Vagina (tissue), 2 donors: Measurements from ENCODE around the gene UBR3. TPM values are rescaled to one million over a fixed set of nuclear protein-coding genes. Genes with fewer than 3 reads are reported as not detected.
A peak's percentile ranks its signal among the peaks of the same experiment; 100 is the strongest.

Source experiments
- DNase-seq, 2 donors: peaks; one replicate each; pipeline ENCODE4 v3.0.0-alpha.2; 2017; ENCODE audit errors: extremely low spot score in 2 of 2
- H3K27ac ChIP-seq: fragments of 200-600 bp; sonication (generic); one replicate; pipeline ENCODE4 v1.5.1; 2019
- H3K27me3 ChIP-seq: fragments of 200-600 bp; sonication (generic); one replicate; pipeline ENCODE4 v1.5.1; 2019
- H3K36me3 ChIP-seq, 2 donors: fragments of 200-600 bp; sonication (generic); one replicate each; pipeline ENCODE4 v1.5.1; 2017 to 2019
- H3K4me1 ChIP-seq: fragments of 200-600 bp; sonication (generic); one replicate; pipeline ENCODE4 v1.5.1; 2019
- H3K4me3 ChIP-seq, 2 donors: fragments of 200-600 bp; sonication (generic); 1 replicate in 1 of 2; 2 replicates in 1 of 2; pipeline ENCODE4 v1.5.1; 2016 to 2019
- H3K9me3 ChIP-seq: fragments of 200-600 bp; sonication (generic); one replicate; pipeline ENCODE4 v1.5.1; 2019
- POLR2A ChIP-seq, 2 donors: fragments of 450-650 bp; IDR thresholded peaks; one replicate each; pipeline ENCODE4 v1.6.1; 2017; ENCODE audit warnings: antibody characterized with exemption in 2 of 2, mild to moderate bottlenecking in 2 of 2, moderate library complexity in 2 of 2
- POLR2AphosphoS5 ChIP-seq, 2 donors: sonication (generic); formaldehyde crosslinking; IDR thresholded peaks; one replicate each; pipeline ENCODE4 v1.9.0; 2017; ENCODE audit warnings: antibody characterized with exemption in 2 of 2, mild to moderate bottlenecking in 2 of 2, low read depth in 1 of 2; ENCODE audit not compliant: insufficient read depth in 1 of 2
- intact Hi-C: fragments of 100-400 bp; cut with DNase I; formaldehyde crosslinking; loops from one replicate; pipeline ENCODE4 v1.15.1; 2023
- total RNA-seq: library from RNA; depleted of rRNA; stranded (reverse); fragments of >200 nt; gene quantifications from one replicate; pipeline ENCODE4 v1.2.3, GENCODE V29; 2016
- TF ChIP-seq, protein P1 (sequence below), 3 experiments: fragments of 450-650 bp in 2 of 3; fragments of 200-600 bp in 1 of 3; sonication (generic) in 1 of 3; IDR thresholded peaks; one replicate each; pipeline ENCODE4 v1.5.1; 2017 to 2019; ENCODE audit warnings: antibody characterized with exemption in 3 of 3, mild to moderate bottlenecking in 2 of 3, moderate library complexity in 2 of 3

Gene UBR3
- total RNA-seq, 1 donor from 2014 or later, result 59.2 TPM

DNA sequence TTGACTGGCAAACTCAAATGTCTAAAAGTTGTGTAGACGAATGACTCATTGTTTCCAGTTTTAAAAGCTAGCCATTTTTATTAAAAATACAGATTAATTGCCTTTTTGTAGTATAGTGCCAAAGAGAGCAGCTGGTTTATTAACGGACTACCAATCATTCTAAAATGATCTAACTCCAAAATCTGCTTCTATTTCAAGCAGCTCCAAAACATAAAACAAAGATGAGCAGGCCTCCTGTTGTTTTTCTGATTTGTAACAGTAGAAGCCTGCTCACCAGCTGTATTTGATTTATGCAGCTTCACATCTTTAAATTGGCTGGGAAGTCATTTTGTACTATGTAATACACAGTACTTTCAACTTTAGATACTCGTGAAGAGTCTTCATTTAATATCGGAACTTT is 171.8 kb downstream of the UBR3 start:
- no peak for TF ChIP-seq POLR2A (IDR thresholded peaks at IDR 0.05)
- no peak for TF ChIP-seq POLR2AphosphoS5 (IDR thresholded peaks at IDR 0.05; ENCODE audit: insufficient read depth in 1 of 2, low read depth in 1 of 2)
- TF ChIP-seq, protein P1, sequence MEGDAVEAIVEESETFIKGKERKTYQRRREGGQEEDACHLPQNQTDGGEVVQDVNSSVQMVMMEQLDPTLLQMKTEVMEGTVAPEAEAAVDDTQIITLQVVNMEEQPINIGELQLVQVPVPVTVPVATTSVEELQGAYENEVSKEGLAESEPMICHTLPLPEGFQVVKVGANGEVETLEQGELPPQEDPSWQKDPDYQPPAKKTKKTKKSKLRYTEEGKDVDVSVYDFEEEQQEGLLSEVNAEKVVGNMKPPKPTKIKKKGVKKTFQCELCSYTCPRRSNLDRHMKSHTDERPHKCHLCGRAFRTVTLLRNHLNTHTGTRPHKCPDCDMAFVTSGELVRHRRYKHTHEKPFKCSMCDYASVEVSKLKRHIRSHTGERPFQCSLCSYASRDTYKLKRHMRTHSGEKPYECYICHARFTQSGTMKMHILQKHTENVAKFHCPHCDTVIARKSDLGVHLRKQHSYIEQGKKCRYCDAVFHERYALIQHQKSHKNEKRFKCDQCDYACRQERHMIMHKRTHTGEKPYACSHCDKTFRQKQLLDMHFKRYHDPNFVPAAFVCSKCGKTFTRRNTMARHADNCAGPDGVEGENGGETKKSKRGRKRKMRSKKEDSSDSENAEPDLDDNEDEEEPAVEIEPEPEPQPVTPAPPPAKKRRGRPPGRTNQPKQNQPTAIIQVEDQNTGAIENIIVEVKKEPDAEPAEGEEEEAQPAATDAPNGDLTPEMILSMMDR (IDR thresholded peaks at IDR 0.05), result no peak
- Histone ChIP-seq H3K27ac (peak overlapping the region; percentile 39), H3K27me3 (no peaks in the 10 kb centered on the region), H3K4me3 (no peak overlapping the region), H3K9me3 (no peaks in the 10 kb centered on the region), H3K36me3 (peaks cover 0 to 35% of the 10 kb centered on the region in 2 donors), H3K4me1 (peaks cover 16% of the 10 kb centered on the region)
- no peak for DNase-seq
- intact Hi-C loops, result no loop called here

DNA sequence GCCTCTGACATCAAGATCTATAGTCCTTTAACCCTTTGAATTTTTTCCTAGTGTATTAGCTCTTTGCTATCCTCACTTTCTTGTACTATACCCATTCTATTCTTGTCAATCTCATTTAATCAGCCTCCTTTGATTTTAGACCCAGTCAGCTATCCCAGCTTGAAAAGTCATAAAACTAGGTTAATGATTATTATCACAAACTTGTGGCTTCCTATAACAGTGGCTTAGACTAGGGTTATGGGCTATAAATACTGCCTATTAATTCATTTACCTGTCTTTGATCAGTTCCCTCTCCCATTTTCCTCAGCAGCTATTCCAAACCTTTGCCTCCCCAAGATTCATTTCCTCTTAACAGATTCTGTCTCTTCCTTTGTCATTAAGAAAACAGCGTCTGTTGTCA is 174.8 kb downstream of the UBR3 start:
- H3K4me3 ChIP-seq, result no peak overlapping the region
- H3K4me1 ChIP-seq, result peaks cover 16% of the 10 kb centered on the region
- peaks cover 0 to 35% of the 10 kb centered on the region in 2 donors for H3K36me3 ChIP-seq
- no peak for DNase-seq
- no peak overlapping the region for H3K27ac ChIP-seq
- no peaks in the 10 kb centered on the region for H3K27me3 ChIP-seq
- H3K9me3 ChIP-seq, result no peaks in the 10 kb centered on the region
- intact Hi-C loops, result no loop called here
- TF ChIP-seq, protein P1 (IDR thresholded peaks at IDR 0.05), result no peak
- TF ChIP-seq POLR2A (IDR thresholded peaks at IDR 0.05), result no peak
- no peak for TF ChIP-seq POLR2AphosphoS5 (IDR thresholded peaks at IDR 0.05; ENCODE audit: insufficient read depth in 1 of 2, low read depth in 1 of 2)

DNA sequence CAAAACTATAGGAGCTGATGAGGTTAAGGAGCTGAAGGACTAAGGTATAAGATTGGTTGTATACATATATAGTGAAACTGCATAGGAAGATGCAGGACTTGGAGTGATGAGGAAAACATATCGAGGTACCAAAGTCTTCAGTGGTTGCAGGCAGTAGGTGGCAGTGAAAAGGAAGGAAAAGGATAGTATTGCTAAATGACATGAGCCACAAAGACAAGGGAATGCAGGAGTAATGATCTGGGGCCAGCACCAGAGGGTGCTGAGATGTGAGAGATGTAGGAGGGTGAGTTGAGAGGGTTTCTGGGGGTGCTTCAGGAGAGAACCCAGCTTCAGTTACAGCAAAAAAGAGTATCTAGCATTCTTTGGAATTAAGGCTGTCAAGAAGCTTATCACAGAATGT is 178.4 kb downstream of the UBR3 start:
- peaks cover 0 to 32% of the 10 kb centered on the region in 2 donors for H3K36me3 ChIP-seq
- H3K27me3 ChIP-seq, result no peaks in the 10 kb centered on the region
- no peak overlapping the region for H3K27ac ChIP-seq
- no peaks in the 10 kb centered on the region for H3K9me3 ChIP-seq
- no peak overlapping the region for H3K4me3 ChIP-seq
- no peak for DNase-seq
- intact Hi-C loops, result no loop called here
- TF ChIP-seq, protein P1 (IDR thresholded peaks at IDR 0.05), result no peak
- no peak for TF ChIP-seq POLR2A (IDR thresholded peaks at IDR 0.05)
- no peak for TF ChIP-seq POLR2AphosphoS5 (IDR thresholded peaks at IDR 0.05; ENCODE audit: insufficient read depth in 1 of 2, low read depth in 1 of 2)
- no peaks in the 10 kb centered on the region for H3K4me1 ChIP-seq

DNA sequence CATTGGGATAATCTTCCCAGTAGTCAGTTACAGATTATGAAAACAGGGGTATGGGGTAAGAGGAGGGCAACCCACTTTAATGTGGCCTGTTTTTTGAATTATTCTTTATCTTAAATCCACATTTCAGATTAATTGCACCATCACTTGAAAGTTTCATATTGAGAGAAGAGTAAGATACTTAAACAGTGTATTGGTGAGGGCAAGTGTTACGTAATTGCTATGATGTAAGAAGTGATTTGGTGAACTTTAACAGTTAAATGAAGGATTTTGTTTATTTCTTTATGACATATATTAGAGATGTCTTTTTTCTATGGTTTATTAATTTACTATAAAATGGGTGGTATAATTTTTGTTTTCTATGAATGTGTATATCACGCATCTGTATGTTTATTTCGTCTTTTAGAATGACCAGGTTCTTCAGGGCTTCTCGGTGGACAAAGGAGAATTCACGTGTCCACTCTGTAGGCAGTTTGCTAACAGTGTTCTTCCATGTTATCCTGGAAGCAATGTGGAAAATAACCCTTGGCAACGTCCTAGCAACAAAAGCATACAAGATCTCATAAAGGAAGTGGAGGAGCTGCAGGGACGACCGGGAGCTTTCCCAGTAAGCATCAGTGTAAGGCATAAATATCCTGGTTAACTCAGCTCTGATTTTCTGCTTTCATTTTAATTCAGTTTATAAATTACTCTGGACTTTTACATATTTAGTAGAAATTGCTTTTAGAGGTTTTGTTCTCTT is 179.5 kb downstream of the UBR3 start:
- no peak for DNase-seq
- TF ChIP-seq POLR2A (IDR thresholded peaks at IDR 0.05) (no peak), POLR2AphosphoS5 (IDR thresholded peaks at IDR 0.05; ENCODE audit: insufficient read depth in 1 of 2, low read depth in 1 of 2) (no peak)
- TF ChIP-seq, protein P1 (IDR thresholded peaks at IDR 0.05), result no peak
- H3K27me3 ChIP-seq, result no peaks in the 10 kb centered on the region
- H3K9me3 ChIP-seq, result no peaks in the 10 kb centered on the region
- no peak overlapping the region for H3K4me3 ChIP-seq
- H3K36me3 ChIP-seq, result peaks cover 0 to 27% of the 10 kb centered on the region in 2 donors
- intact Hi-C loops, result no loop called here
- no peak overlapping the region for H3K27ac ChIP-seq
- no peaks in the 10 kb centered on the region for H3K4me1 ChIP-seq

DNA sequence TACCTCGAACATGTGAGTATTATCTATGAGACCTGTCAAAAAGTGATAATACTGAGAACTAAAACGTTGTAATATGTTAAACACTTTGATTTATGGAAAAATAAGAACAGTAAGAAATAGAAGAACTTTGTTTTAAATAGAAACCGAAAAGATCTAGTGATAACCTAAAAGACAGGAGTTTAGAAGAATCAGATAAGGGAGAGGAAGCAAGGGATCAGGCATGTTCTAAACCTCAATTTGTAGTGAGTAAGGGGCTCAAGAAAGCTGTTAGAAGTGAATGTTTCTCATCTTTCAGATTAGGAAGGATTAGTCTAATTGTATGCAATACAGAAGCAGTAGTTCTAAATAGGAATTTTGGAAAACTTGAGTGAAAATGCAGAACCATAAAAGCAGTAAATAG is 182.0 kb downstream of the UBR3 start:
- peaks cover 0 to 10% of the 10 kb centered on the region in 2 donors for H3K36me3 ChIP-seq

More for the DNA sequence above, 182.0 kb downstream of the UBR3 start:
- intact Hi-C loops, result no loop called here
- no peak for DNase-seq
- H3K4me3 ChIP-seq, result no peak overlapping the region
- no peaks in the 10 kb centered on the region for H3K4me1 ChIP-seq
- no peak overlapping the region for H3K27ac ChIP-seq
- no peaks in the 10 kb centered on the region for H3K27me3 ChIP-seq
- no peaks in the 10 kb centered on the region for H3K9me3 ChIP-seq
- TF ChIP-seq POLR2A (IDR thresholded peaks at IDR 0.05), result no peak
- TF ChIP-seq, protein P1 (IDR thresholded peaks at IDR 0.05), result no peak
- no peak for TF ChIP-seq POLR2AphosphoS5 (IDR thresholded peaks at IDR 0.05; ENCODE audit: insufficient read depth in 1 of 2, low read depth in 1 of 2)
